ENCODE data around the gene PLEKHG4B. TPM values are rescaled to one million over a fixed set of nuclear protein-coding genes. Genes with fewer than 3 reads are reported as not detected.

PLEKHG4B gene
- total and polyA plus RNA-seq, 10 donors, result under 0.01 to 0.51 (median 0.20) TPM; not detected in 2

DNA sequence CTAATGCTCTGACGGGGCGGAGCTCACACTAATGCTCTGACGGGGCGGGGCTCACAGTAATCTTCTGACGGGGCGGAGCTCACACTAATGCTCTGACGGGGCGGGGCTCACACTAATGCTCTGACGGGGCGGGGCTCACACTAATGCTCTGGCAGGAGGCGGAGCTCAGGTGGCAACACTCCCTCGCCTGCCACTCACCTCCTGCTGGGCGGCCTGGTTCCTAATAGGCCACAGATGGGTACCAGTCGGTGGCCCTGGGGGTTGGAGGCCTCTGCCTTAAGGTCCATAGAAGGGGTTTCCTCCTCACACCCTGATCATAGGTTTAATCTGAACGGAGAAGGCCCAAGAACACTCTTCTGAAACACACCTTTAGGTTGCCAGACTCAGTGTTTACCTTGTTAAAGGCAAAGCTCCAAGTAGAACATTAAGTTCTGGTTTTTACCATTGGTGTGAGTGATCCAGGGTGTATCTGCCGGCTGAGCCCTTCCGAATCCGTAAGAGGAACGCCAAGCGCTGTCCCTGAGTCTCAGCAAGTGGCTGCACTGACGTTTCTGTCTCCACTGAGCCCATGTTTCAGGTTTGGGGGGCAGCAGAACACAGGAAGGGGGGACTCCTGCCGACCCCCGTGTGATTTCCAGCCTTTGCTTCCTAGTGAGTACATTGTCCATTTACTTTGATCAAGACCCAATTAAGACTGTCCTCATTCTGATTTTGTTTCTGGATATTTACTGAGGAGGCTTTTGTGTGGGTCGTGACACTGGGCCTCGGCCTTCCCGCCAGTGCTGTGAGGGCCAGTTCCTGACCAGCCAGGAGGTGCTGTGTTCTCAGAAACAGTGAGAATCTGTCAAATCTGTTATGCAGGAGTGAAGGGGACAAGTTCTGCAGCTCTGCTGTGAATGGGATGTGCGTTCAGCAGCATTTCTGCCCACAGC lies 74.7 kb downstream of the PLEKHG4B start:
- TF ChIP-seq, protein P1, sequence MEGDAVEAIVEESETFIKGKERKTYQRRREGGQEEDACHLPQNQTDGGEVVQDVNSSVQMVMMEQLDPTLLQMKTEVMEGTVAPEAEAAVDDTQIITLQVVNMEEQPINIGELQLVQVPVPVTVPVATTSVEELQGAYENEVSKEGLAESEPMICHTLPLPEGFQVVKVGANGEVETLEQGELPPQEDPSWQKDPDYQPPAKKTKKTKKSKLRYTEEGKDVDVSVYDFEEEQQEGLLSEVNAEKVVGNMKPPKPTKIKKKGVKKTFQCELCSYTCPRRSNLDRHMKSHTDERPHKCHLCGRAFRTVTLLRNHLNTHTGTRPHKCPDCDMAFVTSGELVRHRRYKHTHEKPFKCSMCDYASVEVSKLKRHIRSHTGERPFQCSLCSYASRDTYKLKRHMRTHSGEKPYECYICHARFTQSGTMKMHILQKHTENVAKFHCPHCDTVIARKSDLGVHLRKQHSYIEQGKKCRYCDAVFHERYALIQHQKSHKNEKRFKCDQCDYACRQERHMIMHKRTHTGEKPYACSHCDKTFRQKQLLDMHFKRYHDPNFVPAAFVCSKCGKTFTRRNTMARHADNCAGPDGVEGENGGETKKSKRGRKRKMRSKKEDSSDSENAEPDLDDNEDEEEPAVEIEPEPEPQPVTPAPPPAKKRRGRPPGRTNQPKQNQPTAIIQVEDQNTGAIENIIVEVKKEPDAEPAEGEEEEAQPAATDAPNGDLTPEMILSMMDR (IDR thresholded peaks at IDR 0.05 in 8 of 11, conservative IDR thresholded peaks at IDR 0.05 in 3 of 11), result no peak
- TF ChIP-seq POLR2A (IDR thresholded peaks at IDR 0.05) (no peak), POLR2AphosphoS5 (IDR thresholded peaks at IDR 0.05) (no peak)
- Histone ChIP-seq H3K4me1 (peaks cover 0 to 26% (median 10%) of the 10 kb centered on the region in 6 donors), H3K36me3 (no peaks in the 10 kb centered on the region), H3K4me3 (no peak overlapping the region), H3K27me3 (replicated peaks in 1 of 7) (peaks cover 0 to 13% (median 0%) of the 10 kb centered on the region in 7 donors), H3K27ac (no peak overlapping the region), H3K9me3 (no peaks in the 10 kb centered on the region)
- WGBS, 5 donors, result 87 to 94% (median 90%) methylated on average over 13 to 26 of the region's 27 CpGs
- DNase-seq, result peak; percentile 44
- intact Hi-C loops (cut with DNase I; ENCODE audit: low total_unique reads), result no loop called here

DNA sequence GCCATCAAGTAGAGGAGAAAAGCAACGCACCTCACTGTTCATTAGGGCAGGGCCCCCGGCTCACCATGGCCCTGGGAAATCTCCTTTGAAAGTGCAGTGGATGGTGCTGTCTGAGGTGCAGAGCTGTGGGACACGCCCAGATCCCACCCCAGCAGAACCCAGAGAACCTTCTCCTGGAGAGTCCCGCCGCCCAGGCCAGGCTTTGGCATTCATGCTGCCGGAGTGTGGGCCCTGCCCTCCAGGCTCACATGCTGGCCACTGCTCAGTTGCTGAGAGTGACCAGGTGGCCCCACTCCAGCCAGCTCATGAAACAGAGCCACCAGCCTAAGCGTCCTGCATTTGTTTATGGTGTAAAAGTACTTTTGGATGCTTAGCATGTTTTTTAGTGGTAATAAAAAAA lies 75.5 kb downstream of the PLEKHG4B start:
- peaks cover 0 to 26% (median 10%) of the 10 kb centered on the region in 6 donors for H3K4me1 ChIP-seq
- peaks cover 0 to 5% (median 0%) of the 10 kb centered on the region in 7 donors for H3K27me3 ChIP-seq (replicated peaks in 1 of 7)
- no peak overlapping the region for H3K27ac ChIP-seq
- no peaks in the 10 kb centered on the region for H3K9me3 ChIP-seq
- H3K36me3 ChIP-seq, result no peaks in the 10 kb centered on the region
- TF ChIP-seq, protein P1 (IDR thresholded peaks at IDR 0.05 in 8 of 11, conservative IDR thresholded peaks at IDR 0.05 in 3 of 11), result no peak
- TF ChIP-seq POLR2A (IDR thresholded peaks at IDR 0.05) (no peak), POLR2AphosphoS5 (IDR thresholded peaks at IDR 0.05) (no peak)
- 89 to 96% (median 95%) methylated on average over 6 to 7 of the region's 7 CpGs for WGBS, 5 donors
- no peak overlapping the region for H3K4me3 ChIP-seq
- intact Hi-C loops (cut with DNase I; ENCODE audit: low total_unique reads), result no loop called here
- DNase-seq, result peak; percentile 62

DNA sequence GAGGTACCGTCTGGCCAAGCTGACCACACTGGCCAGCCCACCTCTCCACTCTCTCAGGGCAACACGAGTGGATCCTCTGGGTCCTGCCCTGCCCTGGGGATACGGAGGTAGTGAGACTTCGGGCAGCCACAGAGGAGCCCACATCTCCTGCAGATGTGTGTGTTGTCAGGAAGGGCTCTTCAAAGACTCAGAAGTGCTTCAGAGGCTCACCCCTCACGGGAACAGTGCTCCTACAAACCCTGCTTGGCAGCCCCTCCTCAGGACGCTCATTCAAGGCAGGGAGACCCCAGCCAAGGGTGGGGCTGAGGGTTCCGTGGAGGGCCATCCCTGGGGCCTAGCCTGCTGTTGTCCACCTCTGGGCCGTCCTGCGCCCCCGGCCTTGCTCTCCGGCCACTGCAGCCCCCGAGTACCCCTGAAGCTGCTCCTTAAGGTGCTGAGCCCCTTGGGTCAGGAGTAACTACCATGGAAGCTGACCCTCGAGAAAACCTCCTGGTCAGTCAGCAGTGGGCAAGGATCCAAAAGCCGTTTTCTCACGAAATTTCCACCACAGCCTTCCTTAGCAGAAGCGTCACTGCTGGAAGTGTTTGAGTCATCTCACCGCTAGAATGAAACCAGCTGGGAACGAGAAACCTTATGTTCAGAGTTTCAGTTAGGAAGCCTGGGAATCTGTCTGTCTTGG lies 76.2 kb downstream of the PLEKHG4B start:
- Histone ChIP-seq H3K36me3 (no peaks in the 10 kb centered on the region), H3K9me3 (no peaks in the 10 kb centered on the region), H3K4me3 (no peak overlapping the region), H3K4me1 (peaks cover 0 to 26% (median 10%) of the 10 kb centered on the region in 6 donors), H3K27ac (no peak overlapping the region), H3K27me3 (replicated peaks in 1 of 7) (no peaks in the 10 kb centered on the region)
- 75 to 80% (median 79%) methylated on average over 15 to 18 of the region's 18 CpGs for WGBS, 5 donors
- TF ChIP-seq POLR2A (IDR thresholded peaks at IDR 0.05) (no peak), POLR2AphosphoS5 (IDR thresholded peaks at IDR 0.05) (no peak)
- TF ChIP-seq, protein P1 (IDR thresholded peaks at IDR 0.05 in 8 of 11, conservative IDR thresholded peaks at IDR 0.05 in 3 of 11), result no peak
- peak; percentile 60 for DNase-seq
- intact Hi-C loops (cut with DNase I; ENCODE audit: low total_unique reads), result no loop called here

All from spleen (tissue), 11 donors.